ENCODE measurements around the gene TSPO. TPM values are rescaled to one million over a fixed set of nuclear protein-coding genes. Genes with fewer than 3 reads are reported as not detected.

TSPO gene
- total and polyA plus RNA-seq, 2 of the 8 experiments (the other 6 are each of a cell fraction or from before 2014, with no cell fraction given), result 19.9 to 51.5 TPM

DNA sequence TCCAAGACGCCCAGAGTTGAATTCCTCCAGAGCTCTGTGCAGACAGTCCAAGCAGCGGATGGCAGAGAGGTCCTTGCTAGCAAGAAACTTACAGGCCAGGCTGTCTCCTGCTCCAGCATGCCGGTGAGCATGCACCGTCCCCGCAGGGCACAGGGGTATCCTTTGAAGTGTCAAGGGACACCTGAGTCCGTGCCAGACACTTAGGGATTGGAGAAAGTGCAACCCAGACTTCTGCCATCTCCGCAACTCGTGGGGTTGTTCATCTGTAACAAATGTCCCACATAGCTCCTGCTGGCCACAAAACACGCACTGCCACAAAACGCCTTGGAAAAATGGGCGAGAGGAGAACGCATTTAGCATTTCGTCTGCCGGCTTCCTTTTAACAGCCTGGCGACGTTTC lies 13.3 kb downstream of the TSPO start (continued):
- TF ChIP-seq ZNF274 (IDR thresholded peaks at IDR 0.05; ENCODE audit: borderline replicate concordance, extremely low read depth, low read length) (no peak), POLR2A (IDR thresholded peaks at IDR 0.05; ENCODE audit: control extremely low read depth in 1 of 2, low read depth in 2 of 2, low read length in 2 of 2) (no peak)

All from H1 (cell line).